IMR-90 (cell line): ENCODE data around the gene CACNA1I.

Experiments
- CHD1 ChIP-seq: IDR thresholded peaks from 2 replicates; pipeline ENCODE4 v1.6.1; 2012; ENCODE audit warnings: low read depth, low read length, improper control_type of control experiment
- CTCF ChIP-seq: conservative IDR thresholded peaks from 2 replicates; pipeline ENCODE4 v1.5.1; 2012; ENCODE audit warnings: mild to moderate bottlenecking, low read depth, low read length, improper control_type of control experiment
- FOS ChIP-seq: fragments of 150-350 bp; IDR thresholded peaks from 2 replicates; pipeline ENCODE4 v1.6.1; 2016; ENCODE audit warnings: low read depth, low read length
- MAFK ChIP-seq: IDR thresholded peaks from 2 replicates; pipeline ENCODE4 v1.6.1; 2012; ENCODE audit warnings: low read depth, low read length, improper control_type of control experiment
- MAZ ChIP-seq: IDR thresholded peaks from 2 replicates; pipeline ENCODE4 v1.6.1; 2012; ENCODE audit warnings: low read depth, mild to moderate bottlenecking, low read length, improper control_type of control experiment, moderate library complexity, borderline replicate concordance
- MXI1 ChIP-seq: IDR thresholded peaks from 2 replicates; pipeline ENCODE4 v1.6.1; 2012; ENCODE audit warnings: low read depth, mild to moderate bottlenecking, low read length, moderate library complexity, borderline replicate concordance
- POLR2A ChIP-seq: IDR thresholded peaks from 2 replicates; pipeline ENCODE4 v1.6.1; 2012; ENCODE audit warnings: mild to moderate bottlenecking, low read depth, low read length
- RAD21 ChIP-seq: IDR thresholded peaks from 2 replicates; pipeline ENCODE4 v1.6.1; 2012; ENCODE audit warnings: low read length, improper control_type of control experiment
- SMC3 ChIP-seq: fragments of 150-350 bp; IDR thresholded peaks from 2 replicates; pipeline ENCODE4 v1.6.1; 2016; ENCODE audit warnings: low read depth, mild to moderate bottlenecking, antibody characterized with exemption, low read length, moderate library complexity
- USF2 ChIP-seq: fragments of 150-350 bp; IDR thresholded peaks from 2 replicates; pipeline ENCODE4 v1.6.1; 2017; ENCODE audit warnings: mild to moderate bottlenecking, antibody characterized with exemption, low read length, low read depth

- TF ChIP-seq CTCF (no peak), SMC3 (no peak), POLR2A (no peak), USF2 (no peak), CHD1 (no peak), FOS (no peak), MAFK (no peak), RAD21 (no peak), MXI1 (no peak), MAZ (no peak)
Observed at GRCh38 chr22:39666926-39667325, 96.4 kb downstream of the CACNA1I start.
